ENCODE measurements around the gene LRFN4. TPM values are rescaled to one million over a fixed set of nuclear protein-coding genes. Genes with fewer than 3 reads are reported as not detected.

LRFN4 gene
- total RNA-seq, 1 experiment from 2014 or later, result 66.7 TPM

DNA sequence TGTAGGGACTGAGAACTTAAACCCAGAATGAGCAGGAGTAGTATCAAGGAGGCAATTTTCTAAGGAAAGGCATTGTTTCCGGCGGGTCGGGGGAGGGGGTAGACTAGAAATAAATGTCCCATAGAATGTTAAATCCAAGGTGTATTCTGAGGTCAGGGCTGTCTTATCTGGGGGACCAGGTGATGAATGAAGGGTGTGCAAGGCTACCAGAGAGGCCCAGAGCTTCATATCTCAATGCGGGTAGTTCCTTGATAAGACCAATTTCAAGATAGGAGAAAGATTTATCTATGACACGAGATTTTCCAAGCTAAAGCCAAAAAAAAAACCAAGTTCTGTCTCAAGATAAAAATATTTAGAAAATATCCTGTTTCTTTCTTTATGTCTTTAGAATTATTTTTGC, 21.9 kb upstream of the LRFN4 start:
- Histone ChIP-seq H3K18ac (ENCODE audit: insufficient read length, low read depth, low read length) (no peak overlapping the region), H4K20me1 (ENCODE audit: control insufficient read depth, insufficient read depth, insufficient read length) (no peaks in the 10 kb centered on the region), H2BK5ac (ENCODE audit: insufficient read length, low read length) (no peak overlapping the region), H4K5ac (ENCODE audit: insufficient read length, low read depth, low read length) (no peak overlapping the region), H2AK5ac (ENCODE audit: insufficient read length, low read length) (no peak overlapping the region), H2BK20ac (ENCODE audit: low read depth, low read length, poor library complexity, severe bottlenecking) (no peak overlapping the region), H3K4me2 (ENCODE audit: insufficient read depth, insufficient read length, low read length) (no peak overlapping the region), H2BK12ac (ENCODE audit: insufficient read length, low read depth, low read length) (no peak overlapping the region), H3K9ac (ENCODE audit: extremely low read depth, insufficient read length, low read length) (no peak overlapping the region), H4K8ac (replicated peaks; ENCODE audit: insufficient read length, low read depth, low read length) (no peak overlapping the region), H3K27ac (ENCODE audit: insufficient read length, low read depth, low read length) (no peak overlapping the region), H3K23me2 (ENCODE audit: insufficient read length, low read depth, low read length, poor library complexity, severe bottlenecking) (no peaks in the 10 kb centered on the region), H3K4me1 (ENCODE audit: insufficient read depth, low read length) (no peaks in the 10 kb centered on the region), H2BK15ac (ENCODE audit: low read depth, low read length) (no peak overlapping the region), H3K23ac (ENCODE audit: insufficient read length, low read depth, low read length) (no peak overlapping the region), H4K91ac (ENCODE audit: insufficient read length, low read depth, low read length) (no peak overlapping the region), H3K9me3 (ENCODE audit: control insufficient read depth, low read depth, low read length) (no peaks in the 10 kb centered on the region), H3K79me1 (ENCODE audit: insufficient read depth, low read depth, low read length, poor library complexity, severe bottlenecking) (no peaks in the 10 kb centered on the region), H3K79me2 (ENCODE audit: insufficient read depth, low read length) (no peaks in the 10 kb centered on the region), H3K4ac (ENCODE audit: low read depth, low read length) (no peak overlapping the region), H3K27me3 (ENCODE audit: insufficient read depth, low read length) (no peaks in the 10 kb centered on the region), H3T11ph (ENCODE audit: low read length) (no peak overlapping the region), H3K56ac (ENCODE audit: insufficient read length, low read depth, low read length) (no peak overlapping the region), H3K14ac (ENCODE audit: insufficient read depth, low read length) (no peak overlapping the region), H2AFZ (ENCODE audit: low read length) (no peak overlapping the region), H2BK120ac (ENCODE audit: low read depth, low read length, poor library complexity, severe bottlenecking) (no peak overlapping the region)
- Mint-ChIP-seq H3K9me3 (no peaks in the 10 kb centered on the region), H3K27me3 (ENCODE audit: low read depth) (no peaks in the 10 kb centered on the region), H3K27ac (no peak overlapping the region), H3K36me3 (ENCODE audit: insufficient read depth in 1 of 3, low read depth in 3 of 3) (peaks cover 0 to 39% (median 36%) of the 10 kb centered on the region in 3 experiments; a peak in 5 of 7 replicates), H3K4me1 (peaks cover 5% of the 10 kb centered on the region in 2 experiments; a peak in 3 of 4 replicates), H3K4me3 (no peak overlapping the region; a peak in 1 of 5 replicates)
- TF ChIP-seq, protein P1, sequence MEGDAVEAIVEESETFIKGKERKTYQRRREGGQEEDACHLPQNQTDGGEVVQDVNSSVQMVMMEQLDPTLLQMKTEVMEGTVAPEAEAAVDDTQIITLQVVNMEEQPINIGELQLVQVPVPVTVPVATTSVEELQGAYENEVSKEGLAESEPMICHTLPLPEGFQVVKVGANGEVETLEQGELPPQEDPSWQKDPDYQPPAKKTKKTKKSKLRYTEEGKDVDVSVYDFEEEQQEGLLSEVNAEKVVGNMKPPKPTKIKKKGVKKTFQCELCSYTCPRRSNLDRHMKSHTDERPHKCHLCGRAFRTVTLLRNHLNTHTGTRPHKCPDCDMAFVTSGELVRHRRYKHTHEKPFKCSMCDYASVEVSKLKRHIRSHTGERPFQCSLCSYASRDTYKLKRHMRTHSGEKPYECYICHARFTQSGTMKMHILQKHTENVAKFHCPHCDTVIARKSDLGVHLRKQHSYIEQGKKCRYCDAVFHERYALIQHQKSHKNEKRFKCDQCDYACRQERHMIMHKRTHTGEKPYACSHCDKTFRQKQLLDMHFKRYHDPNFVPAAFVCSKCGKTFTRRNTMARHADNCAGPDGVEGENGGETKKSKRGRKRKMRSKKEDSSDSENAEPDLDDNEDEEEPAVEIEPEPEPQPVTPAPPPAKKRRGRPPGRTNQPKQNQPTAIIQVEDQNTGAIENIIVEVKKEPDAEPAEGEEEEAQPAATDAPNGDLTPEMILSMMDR (conservative IDR thresholded peaks at IDR 0.05), result no peak
- no CpG with 5 or more reads among the region's 5 CpGs for WGBS (ENCODE audit: extremely low coverage, insufficient read length, low lambda C conversion rate)
- DNase-seq, result no peak

All from H9 (cell line).